ENCODE results near the gene NMT1. TPM values are rescaled to one million over a fixed set of nuclear protein-coding genes. Genes with fewer than 3 reads are reported as not detected.

Gene NMT1
- total and polyA plus RNA-seq, 4 donors, result 37.7 to 120 (median 48.9) TPM

DNA sequence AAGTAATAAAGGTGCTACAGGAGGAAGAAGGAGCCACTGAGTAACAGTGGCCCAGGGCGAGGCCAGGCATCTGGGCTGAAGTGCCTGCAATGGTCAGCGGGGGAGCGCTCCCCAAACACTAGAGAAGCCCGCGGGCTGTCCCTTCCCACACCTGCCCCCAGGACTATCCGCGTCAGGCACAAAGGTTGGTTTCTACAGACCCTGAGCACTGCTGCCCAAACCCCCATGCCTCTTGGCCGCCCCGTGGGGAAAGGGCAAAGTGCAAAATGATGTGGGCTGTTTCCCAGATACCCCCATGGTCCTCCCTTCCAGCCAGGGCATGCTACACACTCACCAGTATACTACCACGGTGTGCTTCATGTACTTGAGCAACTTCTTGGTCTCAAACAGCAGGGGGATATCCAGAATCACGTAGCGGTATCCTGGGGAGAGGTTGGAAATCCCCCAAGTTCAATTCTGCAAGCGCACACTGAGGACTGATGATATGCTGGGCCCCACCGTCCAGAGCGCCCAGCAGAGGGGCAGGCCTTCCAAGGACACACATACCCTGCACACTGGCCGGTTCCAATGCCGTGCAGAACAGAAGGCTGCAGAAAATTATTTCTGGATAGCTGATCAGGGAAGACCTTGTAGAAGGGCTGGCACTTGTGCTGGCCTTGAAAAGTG, 31.2 kb upstream of the NMT1 start:
- H3K9ac ChIP-seq (ENCODE audit: insufficient read depth in 1 of 2, low read length in 2 of 2), result no peak overlapping the region
- no peak overlapping the region for H3K27ac ChIP-seq (ENCODE audit: low read depth in 1 of 2, low read length in 1 of 2)
- peaks cover 0 to 25% (median 8%) of the 10 kb centered on the region in 5 donors for H3K4me1 ChIP-seq (ENCODE audit: control insufficient read depth in 5 of 5, insufficient read depth in 5 of 5, low read length in 5 of 5)
- ATAC-seq (ENCODE audit: insufficient read depth, low FRiP score) (no peak), DNase-seq (no peak)
- 88 to 94% methylated on average over 17 of the region's 17 CpGs for WGBS, 2 donors
- H3K9me3 ChIP-seq (ENCODE audit: control insufficient read depth in 4 of 4, insufficient read depth in 3 of 4, low read length in 3 of 4), result no peaks in the 10 kb centered on the region
- peaks cover 0 to 34% (median 25%) of the 10 kb centered on the region in 4 donors for H3K36me3 ChIP-seq (ENCODE audit: control insufficient read depth in 4 of 4, insufficient read depth in 4 of 4, low read length in 4 of 4)
- TF ChIP-seq, protein P1, sequence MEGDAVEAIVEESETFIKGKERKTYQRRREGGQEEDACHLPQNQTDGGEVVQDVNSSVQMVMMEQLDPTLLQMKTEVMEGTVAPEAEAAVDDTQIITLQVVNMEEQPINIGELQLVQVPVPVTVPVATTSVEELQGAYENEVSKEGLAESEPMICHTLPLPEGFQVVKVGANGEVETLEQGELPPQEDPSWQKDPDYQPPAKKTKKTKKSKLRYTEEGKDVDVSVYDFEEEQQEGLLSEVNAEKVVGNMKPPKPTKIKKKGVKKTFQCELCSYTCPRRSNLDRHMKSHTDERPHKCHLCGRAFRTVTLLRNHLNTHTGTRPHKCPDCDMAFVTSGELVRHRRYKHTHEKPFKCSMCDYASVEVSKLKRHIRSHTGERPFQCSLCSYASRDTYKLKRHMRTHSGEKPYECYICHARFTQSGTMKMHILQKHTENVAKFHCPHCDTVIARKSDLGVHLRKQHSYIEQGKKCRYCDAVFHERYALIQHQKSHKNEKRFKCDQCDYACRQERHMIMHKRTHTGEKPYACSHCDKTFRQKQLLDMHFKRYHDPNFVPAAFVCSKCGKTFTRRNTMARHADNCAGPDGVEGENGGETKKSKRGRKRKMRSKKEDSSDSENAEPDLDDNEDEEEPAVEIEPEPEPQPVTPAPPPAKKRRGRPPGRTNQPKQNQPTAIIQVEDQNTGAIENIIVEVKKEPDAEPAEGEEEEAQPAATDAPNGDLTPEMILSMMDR (IDR thresholded peaks at IDR 0.05; ENCODE audit: control extremely low read depth, extremely low read depth), result no peak
- no peak overlapping the region for H3K4me3 ChIP-seq
- H3K27me3 ChIP-seq (ENCODE audit: control insufficient read depth in 3 of 3, insufficient read depth in 3 of 3, low read length in 2 of 3), result no peaks in the 10 kb centered on the region

DNA sequence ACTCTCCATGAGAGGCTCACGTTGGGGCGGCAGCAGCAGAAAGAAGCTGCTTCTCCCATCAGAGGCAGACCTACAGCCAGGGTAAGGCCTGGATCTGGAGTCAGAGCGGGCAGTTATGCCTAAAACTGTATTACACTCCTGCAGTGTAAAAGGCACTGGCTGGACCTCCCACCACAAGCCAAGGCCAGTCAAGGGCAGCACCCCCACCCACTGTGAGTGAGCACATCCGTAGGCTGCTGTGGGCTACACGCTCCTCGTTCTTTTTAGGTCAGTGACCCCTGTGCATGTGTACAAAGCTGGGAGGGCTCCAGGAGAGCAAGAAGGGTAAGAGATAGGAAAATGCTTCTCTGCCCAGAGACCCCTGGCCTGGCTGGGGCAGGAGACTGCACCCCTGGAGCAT, 30.4 kb upstream of the NMT1 start:
- Histone ChIP-seq H3K9me3 (ENCODE audit: control insufficient read depth in 4 of 4, insufficient read depth in 3 of 4, low read length in 3 of 4) (no peaks in the 10 kb centered on the region), H3K4me3 (no peak overlapping the region), H3K4me1 (ENCODE audit: control insufficient read depth in 5 of 5, insufficient read depth in 5 of 5, low read length in 5 of 5) (peaks cover 0 to 25% (median 8%) of the 10 kb centered on the region in 5 donors), H3K36me3 (ENCODE audit: control insufficient read depth in 4 of 4, insufficient read depth in 4 of 4, low read length in 4 of 4) (peaks cover 0 to 34% (median 24%) of the 10 kb centered on the region in 4 donors), H3K9ac (ENCODE audit: insufficient read depth in 1 of 2, low read length in 2 of 2) (no peak overlapping the region), H3K27ac (ENCODE audit: low read depth in 1 of 2, low read length in 1 of 2) (no peak overlapping the region), H3K27me3 (ENCODE audit: control insufficient read depth in 3 of 3, insufficient read depth in 3 of 3, low read length in 2 of 3) (no peaks in the 10 kb centered on the region)
- no peak for DNase-seq
- 89 to 92% methylated on average over 6 of the region's 6 CpGs for WGBS, 2 donors
- TF ChIP-seq, protein P1 (IDR thresholded peaks at IDR 0.05; ENCODE audit: control extremely low read depth, extremely low read depth), result no peak
- no peak for ATAC-seq (ENCODE audit: insufficient read depth, low FRiP score)

DNA sequence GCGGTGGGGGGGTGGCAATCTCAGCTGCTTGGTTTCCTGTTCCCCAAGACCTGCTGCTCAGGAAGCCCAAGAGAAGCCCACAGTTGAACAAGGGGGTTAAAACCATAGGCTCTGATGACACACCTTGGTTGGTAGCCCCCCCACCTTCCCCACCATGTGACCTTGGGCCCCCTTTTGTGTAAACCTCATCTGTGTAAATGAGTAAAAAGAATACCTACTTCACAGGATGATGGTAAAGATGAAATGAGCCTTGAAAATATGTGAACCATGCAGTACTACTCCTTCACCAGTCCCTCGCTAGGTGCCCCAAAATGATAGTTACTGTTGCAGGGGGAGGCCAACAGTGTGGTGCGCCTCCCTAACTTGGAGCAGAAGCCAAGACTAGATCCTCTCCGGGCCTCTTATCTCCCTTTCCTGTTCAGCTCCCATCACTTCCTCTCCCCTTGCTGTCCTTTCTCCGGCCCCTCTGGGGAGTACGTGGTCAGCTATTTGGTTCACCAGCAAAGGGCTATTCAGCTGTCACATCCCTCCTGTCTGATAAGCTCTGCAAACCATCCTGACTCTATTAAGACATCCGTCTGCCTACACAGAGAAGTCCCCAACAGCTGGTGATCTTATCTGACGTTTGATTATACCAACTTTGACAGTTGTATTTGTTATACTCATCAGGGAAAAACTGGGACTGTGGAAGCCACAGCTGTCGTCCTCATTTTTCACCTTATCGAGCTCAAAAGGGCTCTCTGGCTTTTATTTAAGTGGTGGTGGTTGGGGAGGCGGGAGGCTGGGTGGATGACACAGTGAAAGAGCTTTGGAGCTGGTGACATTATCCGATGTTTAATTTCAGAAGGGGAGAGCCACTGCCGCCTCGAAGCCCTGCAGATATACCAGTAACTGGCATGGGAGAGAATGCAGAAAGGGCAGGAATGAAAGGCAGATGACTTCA, 29.6 kb upstream of the NMT1 start:
- ATAC-seq (ENCODE audit: insufficient read depth, low FRiP score) (no peak), DNase-seq (peak; percentile 65 to 80 (median 75))
- Histone ChIP-seq H3K27ac (ENCODE audit: low read depth in 1 of 2, low read length in 1 of 2) (no peak overlapping the region), H3K27me3 (ENCODE audit: control insufficient read depth in 3 of 3, insufficient read depth in 3 of 3, low read length in 2 of 3) (no peaks in the 10 kb centered on the region), H3K9ac (ENCODE audit: insufficient read depth in 1 of 2, low read length in 2 of 2) (no peak overlapping the region), H3K36me3 (ENCODE audit: control insufficient read depth in 4 of 4, insufficient read depth in 4 of 4, low read length in 4 of 4) (peaks cover 0 to 34% (median 24%) of the 10 kb centered on the region in 4 donors), H3K4me1 (ENCODE audit: control insufficient read depth in 5 of 5, insufficient read depth in 5 of 5, low read length in 5 of 5) (peaks cover 0 to 25% (median 8%) of the 10 kb centered on the region in 5 donors), H3K9me3 (ENCODE audit: control insufficient read depth in 4 of 4, insufficient read depth in 3 of 4, low read length in 3 of 4) (no peaks in the 10 kb centered on the region), H3K4me3 (no peak overlapping the region)
- WGBS, 2 donors, result 56 to 67% methylated on average over 14 of the region's 14 CpGs
- TF ChIP-seq, protein P1 (IDR thresholded peaks at IDR 0.05; ENCODE audit: control extremely low read depth, extremely low read depth), result no peak

Measured in lung (tissue), 12 donors.